ENCODE measurements around the gene PDE6A. TPM values are rescaled to one million over a fixed set of nuclear protein-coding genes. Genes with fewer than 3 reads are reported as not detected.
A peak's percentile ranks its signal among the peaks of the same experiment; 100 is the strongest.

Gene PDE6A
- total and polyA plus RNA-seq, 9 of the 15 experiments (the other 6 are each of a cell fraction or from before 2014, with no cell fraction given) = 0.01 to 0.04 (median 0.01) TPM; not detected in 6

GRCh38 chr5:149940077-149940574 is 4.5 kb downstream of the PDE6A start (continued):
- no peak for TF ChIP-seq STAT6 (CRISPR knock-in tag; IDR thresholded peaks at IDR 0.05)
- TF ChIP-seq ZKSCAN3 (CRISPR knock-in tag; IDR thresholded peaks at IDR 0.05) = no peak
- TF ChIP-seq ZNF518B (CRISPR knock-in tag; IDR thresholded peaks at IDR 0.05) = no peak
- TF ChIP-seq TOE1 (IDR thresholded peaks at IDR 0.05; ENCODE audit: borderline replicate concordance) = no peak
- no peak for TF ChIP-seq TOE1 (CRISPR knock-in tag; IDR thresholded peaks at IDR 0.05; ENCODE audit: borderline replicate concordance, low read depth)
- peak; percentile 92 for TF ChIP-seq CREM (IDR thresholded peaks at IDR 0.05; ENCODE audit: low read depth)
- TF ChIP-seq ZBTB33 (CRISPR knock-in tag; IDR thresholded peaks at IDR 0.05) = no peak
- no peak for TF ChIP-seq SREBF1 (IDR thresholded peaks at IDR 0.05; ENCODE audit: borderline replicate concordance, low read depth, low read length)
- TF ChIP-seq TCF3 (CRISPR knock-in tag; IDR thresholded peaks at IDR 0.05) = peak; percentile 86
- TF ChIP-seq KDM1A (IDR thresholded peaks at IDR 0.05) = peak in 1 of 2 experiments; percentile 44; a peak in 1 of 4 replicates
- TF ChIP-seq ZNF79 (CRISPR knock-in tag; IDR thresholded peaks at IDR 0.05; ENCODE audit: low read depth) = no peak
- TF ChIP-seq ZNF76 (CRISPR knock-in tag; IDR thresholded peaks at IDR 0.05; ENCODE audit: borderline replicate concordance) = no peak
- TF ChIP-seq MYNN (IDR thresholded peaks at IDR 0.05) = 0 out of 2 replicates have a peak, but pooled peaks have one; percentile 12
- TF ChIP-seq MYNN (CRISPR knock-in tag; IDR thresholded peaks at IDR 0.05) = no peak
- TF ChIP-seq, protein P1, sequence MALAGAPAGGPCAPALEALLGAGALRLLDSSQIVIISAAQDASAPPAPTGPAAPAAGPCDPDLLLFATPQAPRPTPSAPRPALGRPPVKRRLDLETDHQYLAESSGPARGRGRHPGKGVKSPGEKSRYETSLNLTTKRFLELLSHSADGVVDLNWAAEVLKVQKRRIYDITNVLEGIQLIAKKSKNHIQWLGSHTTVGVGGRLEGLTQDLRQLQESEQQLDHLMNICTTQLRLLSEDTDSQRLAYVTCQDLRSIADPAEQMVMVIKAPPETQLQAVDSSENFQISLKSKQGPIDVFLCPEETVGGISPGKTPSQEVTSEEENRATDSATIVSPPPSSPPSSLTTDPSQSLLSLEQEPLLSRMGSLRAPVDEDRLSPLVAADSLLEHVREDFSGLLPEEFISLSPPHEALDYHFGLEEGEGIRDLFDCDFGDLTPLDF (CRISPR knock-in tag; IDR thresholded peaks at IDR 0.05) = no peak
- no peak for TF ChIP-seq RBM14 (IDR thresholded peaks at IDR 0.05; ENCODE audit: borderline replicate concordance, insufficient read depth, low read depth, low read length)
- TF ChIP-seq U2AF1 (optimal IDR thresholded peaks at IDR 0.05; ENCODE audit: low read depth, low read length) = no peak
- TF ChIP-seq KDM5B (IDR thresholded peaks at IDR 0.05; ENCODE audit: insufficient replicate concordance, low read depth, low read length) = no peak
- no peak for TF ChIP-seq ZKSCAN1 (IDR thresholded peaks at IDR 0.05; ENCODE audit: low read depth, low read length)
- TF ChIP-seq RBM22 (IDR thresholded peaks at IDR 0.05; ENCODE audit: low read depth, low read length, poor library complexity, severe bottlenecking) = no peak
